Activated CD4-positive, alpha-beta T cell treated with anti-CD3 and anti-CD28 coated beads for 36 hours (primary cell): ENCODE measurements around the gene INPP5A. TPM values are rescaled to one million over a fixed set of nuclear protein-coding genes. Genes with fewer than 3 reads are reported as not detected.

Experiments
- ATAC-seq: fragments of 200-7000 bp; cut with Tn5 transposase; one replicate; pipeline ENCODE4 v1.10.0; 2021; ENCODE audit warnings: mild to moderate bottlenecking, moderate library complexity
- CTCF ChIA-PET: fragments of 350-600 bp; sonication (Branson Sonifier 250); formaldehyde crosslinking; loops from one replicate; lab custom pipeline; 2021; ENCODE audit warnings: antibody characterized with exemption; lab: Charles Lee
- POLR2A ChIA-PET: fragments of 350-600 bp; sonication (Branson Sonifier 250); formaldehyde crosslinking; loops from one replicate; lab custom pipeline; 2021; ENCODE audit warnings: antibody characterized with exemption, inconsistent platforms; lab: Charles Lee
- DNase-seq: peaks from one replicate; pipeline ENCODE4 v3.0.0-alpha.2; 2020
- H3K27ac Mint-ChIP-seq: one replicate; pipeline ENCODE4 v1.8.0; 2021; ENCODE audit warnings: mixed read lengths
- H3K27me3 Mint-ChIP-seq: one replicate; pipeline ENCODE4 v1.8.0; 2021; ENCODE audit warnings: mixed read lengths
- H3K36me3 Mint-ChIP-seq: one replicate; pipeline ENCODE4 v1.8.0; 2021; ENCODE audit warnings: low read depth, mixed read lengths
- H3K4me1 Mint-ChIP-seq: one replicate; pipeline ENCODE4 v1.8.0; 2021; ENCODE audit warnings: mixed read lengths
- H3K4me3 Mint-ChIP-seq: one replicate; pipeline ENCODE4 v1.8.0; 2021; ENCODE audit warnings: mild to moderate bottlenecking, moderate library complexity, mixed read lengths
- H3K9me3 Mint-ChIP-seq: one replicate; pipeline ENCODE4 v1.8.0; 2021; ENCODE audit warnings: low read depth, mixed read lengths
- intact Hi-C, 2 experiments: fragments of 100-400 bp; cut with DNase I in 1 of 2; cut with micrococcal nuclease in 1 of 2; formaldehyde crosslinking; loops; one replicate each; pipeline versions ENCODE4 v1.14.2 to v1.15.1; 2022 to 2024; cut with DNase I, micrococcal nuclease
- total RNA-seq, 2 experiments: library from RNA; stranded (reverse); gene quantifications; one replicate each; pipeline ENCODE4 v1.2.3, GENCODE V29; 2021

INPP5A gene
- total RNA-seq, 2 experiments from 2014 or later, result 8.1 to 9.3 TPM

- DNase-seq, result no peak
- no peaks in the 10 kb centered on the region for H3K9me3 Mint-ChIP-seq
- no peak for ATAC-seq
- H3K27ac Mint-ChIP-seq, result no peak overlapping the region
- POLR2A ChIA-PET, result no interaction called here
- no peaks in the 10 kb centered on the region for H3K27me3 Mint-ChIP-seq
- CTCF ChIA-PET, result no interaction called here
- H3K36me3 Mint-ChIP-seq, result no peaks in the 10 kb centered on the region
- H3K4me1 Mint-ChIP-seq, result peaks cover 25% of the 10 kb centered on the region
- intact Hi-C loops, result no loop called here
- H3K4me3 Mint-ChIP-seq, result no peak overlapping the region
Measured at GRCh38 chr10:132555648-132556575, 18.3 kb downstream of the INPP5A start.

- no peaks in the 10 kb centered on the region for H3K9me3 Mint-ChIP-seq
- ATAC-seq (no peak), DNase-seq (no peak)
- ChIA-PET CTCF (no interaction called here), POLR2A (no interaction called here)
- peaks cover 21% of the 10 kb centered on the region for H3K4me1 Mint-ChIP-seq
- intact Hi-C loops, result no loop called here
- H3K27ac Mint-ChIP-seq, result no peak overlapping the region
- H3K4me3 Mint-ChIP-seq, result no peak overlapping the region
- no peaks in the 10 kb centered on the region for H3K36me3 Mint-ChIP-seq
- no peaks in the 10 kb centered on the region for H3K27me3 Mint-ChIP-seq
Measured at GRCh38 chr10:132556994-132557441, 19.4 kb downstream of the INPP5A start.

- ATAC-seq, result no peak
- Mint-ChIP-seq H3K4me3 (no peak overlapping the region), H3K36me3 (no peaks in the 10 kb centered on the region), H3K4me1 (peaks cover 21% of the 10 kb centered on the region), H3K27me3 (no peaks in the 10 kb centered on the region), H3K9me3 (no peaks in the 10 kb centered on the region), H3K27ac (no peak overlapping the region)
- no peak for DNase-seq
- POLR2A ChIA-PET, result no interaction called here
- intact Hi-C loops, result no loop called here
- CTCF ChIA-PET, result no interaction called here
Measured at GRCh38 chr10:132557696-132558515, 20.3 kb downstream of the INPP5A start.

GRCh38 chr10:132558516-132559413, 21.2 kb downstream of the INPP5A start:
- CTCF ChIA-PET, result no interaction called here
- Mint-ChIP-seq H3K27ac (no peak overlapping the region), H3K4me1 (peaks cover 21% of the 10 kb centered on the region), H3K4me3 (no peak overlapping the region), H3K27me3 (no peaks in the 10 kb centered on the region), H3K36me3 (no peaks in the 10 kb centered on the region), H3K9me3 (no peaks in the 10 kb centered on the region)
- intact Hi-C loops, result no loop called here
- DNase-seq (no peak), ATAC-seq (no peak)
- POLR2A ChIA-PET, result no interaction called here

GRCh38 chr10:132559538-132559937, 22.0 kb downstream of the INPP5A start:
- no peaks in the 10 kb centered on the region for H3K27me3 Mint-ChIP-seq
- peaks cover 21% of the 10 kb centered on the region for H3K4me1 Mint-ChIP-seq
- no peak overlapping the region for H3K4me3 Mint-ChIP-seq
- ATAC-seq, result no peak
- intact Hi-C loops, result no loop called here
- CTCF ChIA-PET, result interaction anchor here (0.7 to 1.2 kb wide), 4 partner anchors 8 to 108 kb away, joined by 3 to 4 read pairs (median 4); no protein-coding TSS in a partner anchor
- no peaks in the 10 kb centered on the region for H3K9me3 Mint-ChIP-seq
- no peaks in the 10 kb centered on the region for H3K36me3 Mint-ChIP-seq
- no peak overlapping the region for H3K27ac Mint-ChIP-seq
- no peak for DNase-seq
- POLR2A ChIA-PET, result no interaction called here

GRCh38 chr10:132560241-132560731, 22.7 kb downstream of the INPP5A start:
- Mint-ChIP-seq H3K4me3 (no peak overlapping the region), H3K4me1 (peaks cover 21% of the 10 kb centered on the region), H3K27me3 (no peaks in the 10 kb centered on the region), H3K9me3 (no peaks in the 10 kb centered on the region), H3K27ac (no peak overlapping the region), H3K36me3 (no peaks in the 10 kb centered on the region)
- intact Hi-C loops, result no loop called here
- POLR2A ChIA-PET, result no interaction called here
- ATAC-seq (peak; percentile 63), DNase-seq (no peak)
- CTCF ChIA-PET, result interaction anchor here (0.7 to 1.2 kb wide), 3 partner anchors 9 to 108 kb away, joined by 3 to 4 read pairs (median 4); no protein-coding TSS in a partner anchor

GRCh38 chr10:132562177-132562915, 24.8 kb downstream of the INPP5A start:
- peaks cover 25% of the 10 kb centered on the region for H3K4me1 Mint-ChIP-seq

GRCh38 chr10:132562916-132563456, 25.4 kb downstream of the INPP5A start:
- ChIA-PET CTCF (no interaction called here), POLR2A (no interaction called here)
- DNase-seq, result no peak
- no peak for ATAC-seq
- intact Hi-C loops, result no loop called here
- H3K4me3 Mint-ChIP-seq, result no peak overlapping the region
- H3K36me3 Mint-ChIP-seq, result no peaks in the 10 kb centered on the region
- no peak overlapping the region for H3K27ac Mint-ChIP-seq
- peaks cover 25% of the 10 kb centered on the region for H3K4me1 Mint-ChIP-seq
- H3K9me3 Mint-ChIP-seq, result no peaks in the 10 kb centered on the region
- no peaks in the 10 kb centered on the region for H3K27me3 Mint-ChIP-seq

More at GRCh38 chr10:132562177-132562915, 24.8 kb downstream of the INPP5A start:
- Mint-ChIP-seq H3K27ac (no peak overlapping the region), H3K36me3 (no peaks in the 10 kb centered on the region), H3K4me3 (no peak overlapping the region), H3K9me3 (no peaks in the 10 kb centered on the region), H3K27me3 (no peaks in the 10 kb centered on the region)
- intact Hi-C loops, result no loop called here
- no peak for DNase-seq
- ATAC-seq, result no peak
- CTCF ChIA-PET, result interaction anchor here (0.6 kb wide), 1 partner anchor 1115 kb away, joined by 3 read pairs; no protein-coding TSS in a partner anchor
- POLR2A ChIA-PET, result interaction anchor here (0.7 kb wide), 1 partner anchor 21 kb away, joined by 3 read pairs; no protein-coding TSS in a partner anchor

GRCh38 chr10:132563485-132564248, 26.1 kb downstream of the INPP5A start:
- Mint-ChIP-seq H3K36me3 (no peaks in the 10 kb centered on the region), H3K4me1 (peaks cover 25% of the 10 kb centered on the region), H3K27me3 (no peaks in the 10 kb centered on the region), H3K27ac (no peak overlapping the region), H3K4me3 (no peak overlapping the region), H3K9me3 (no peaks in the 10 kb centered on the region)
- no peak for DNase-seq
- intact Hi-C loops, result no loop called here
- CTCF ChIA-PET, result no interaction called here
- ATAC-seq, result no peak
- POLR2A ChIA-PET, result no interaction called here
